ENCODE data around the gene STRN. TPM values are rescaled to one million over a fixed set of nuclear protein-coding genes. Genes with fewer than 3 reads are reported as not detected.

The STRN gene
- total RNA-seq, 2 experiments from 2014 or later = 20.4 to 20.8 TPM

GRCh38 chr2:36878429-36878828, 87.9 kb downstream of the STRN start:
- no peaks in the 10 kb centered on the region for H3K27me3 Mint-ChIP-seq
- DNase-seq = no peak
- H3K27ac Mint-ChIP-seq = no peak overlapping the region
- no peaks in the 10 kb centered on the region for H3K9me3 Mint-ChIP-seq
- no peak for TF ChIP-seq CTCF (IDR thresholded peaks at IDR 0.05)
- H3K4me3 Mint-ChIP-seq = no peak overlapping the region
- no peak for ATAC-seq (ENCODE audit: poor library complexity)
- peaks cover 76% of the 10 kb centered on the region for H3K36me3 Mint-ChIP-seq (ENCODE audit: low read depth)
- Histone ChIP-seq H3K4me3 (ENCODE audit: low read length) (no peak overlapping the region), H3K27me3 (ENCODE audit: control insufficient read depth in 1 of 2, insufficient read depth in 2 of 2, low read length in 2 of 2) (no peaks in the 10 kb centered on the region), H3K36me3 (ENCODE audit: insufficient read depth, low read length) (peaks cover 40% of the 10 kb centered on the region), H3K9me3 (ENCODE audit: control insufficient read depth in 1 of 2, insufficient read depth in 1 of 2, low read length in 2 of 2) (peaks cover 0 to 7% of the 10 kb centered on the region in 2 experiments), H3K4me1 (ENCODE audit: insufficient read depth, low read length) (no peaks in the 10 kb centered on the region), H3K27ac (ENCODE audit: low read depth in 1 of 2, low read length in 2 of 2) (no peak overlapping the region)
- POLR2A ChIA-PET = no interaction called here
- no peaks in the 10 kb centered on the region for H3K4me1 Mint-ChIP-seq (ENCODE audit: low read depth)
- intact Hi-C loops (cut with DNase I, micrococcal nuclease) = loop anchor here in 1 of 2 experiments (10.0 kb wide), 1 partner anchor 106 kb away; no protein-coding TSS in a partner anchor
- CTCF ChIA-PET = no interaction called here

- intact Hi-C loops (cut with DNase I, micrococcal nuclease) = loop anchor here in 1 of 2 experiments (10.0 kb wide), 1 partner anchor 114 kb away; no protein-coding TSS in a partner anchor
- H3K36me3 ChIP-seq (ENCODE audit: insufficient read depth, low read length) = peaks cover 40% of the 10 kb centered on the region
- H3K4me3 Mint-ChIP-seq = no peak overlapping the region
- no peaks in the 10 kb centered on the region for H3K9me3 Mint-ChIP-seq
- TF ChIP-seq CTCF (IDR thresholded peaks at IDR 0.05) = no peak
- no peaks in the 10 kb centered on the region for H3K27me3 ChIP-seq (ENCODE audit: control insufficient read depth in 1 of 2, insufficient read depth in 2 of 2, low read length in 2 of 2)
- no peak overlapping the region for H3K27ac Mint-ChIP-seq
- DNase-seq (no peak), ATAC-seq (ENCODE audit: poor library complexity) (no peak)
- H3K27me3 Mint-ChIP-seq = no peaks in the 10 kb centered on the region
- CTCF ChIA-PET = no interaction called here
- no peak overlapping the region for H3K4me3 ChIP-seq (ENCODE audit: low read length)
- H3K4me1 Mint-ChIP-seq (ENCODE audit: low read depth) = no peaks in the 10 kb centered on the region
- no peaks in the 10 kb centered on the region for H3K4me1 ChIP-seq (ENCODE audit: insufficient read depth, low read length)
- POLR2A ChIA-PET = interaction anchor here (1.0 kb wide), 1 partner anchor 11 kb away, joined by 3 read pairs; no protein-coding TSS in a partner anchor
- H3K9me3 ChIP-seq (ENCODE audit: control insufficient read depth in 1 of 2, insufficient read depth in 1 of 2, low read length in 2 of 2) = peaks cover 0 to 7% of the 10 kb centered on the region in 2 experiments
- H3K36me3 Mint-ChIP-seq (ENCODE audit: low read depth) = peaks cover 81% of the 10 kb centered on the region
- no peak overlapping the region for H3K27ac ChIP-seq (ENCODE audit: low read depth in 1 of 2, low read length in 2 of 2)
Observed at GRCh38 chr2:36871068-36871707, 95.1 kb downstream of the STRN start.

- TF ChIP-seq CTCF (IDR thresholded peaks at IDR 0.05) = no peak
- intact Hi-C loops (cut with DNase I, micrococcal nuclease) = loop anchor here in 1 of 2 experiments (10.0 kb wide), 1 partner anchor 115 kb away; no protein-coding TSS in a partner anchor
- no peaks in the 10 kb centered on the region for H3K27me3 ChIP-seq (ENCODE audit: control insufficient read depth in 1 of 2, insufficient read depth in 2 of 2, low read length in 2 of 2)
- no peak overlapping the region for H3K27ac Mint-ChIP-seq
- DNase-seq (no peak), ATAC-seq (ENCODE audit: poor library complexity) (no peak)
- peaks cover 80% of the 10 kb centered on the region for H3K36me3 Mint-ChIP-seq (ENCODE audit: low read depth)
- ChIA-PET POLR2A (no interaction called here), CTCF (interaction anchor here (1.0 kb wide), 1 partner anchor 84 kb away, joined by 3 read pairs; no protein-coding TSS in a partner anchor)
- H3K4me3 Mint-ChIP-seq = no peak overlapping the region
- H3K27ac ChIP-seq (ENCODE audit: low read depth in 1 of 2, low read length in 2 of 2) = no peak overlapping the region
- no peaks in the 10 kb centered on the region for H3K4me1 Mint-ChIP-seq (ENCODE audit: low read depth)
- H3K36me3 ChIP-seq (ENCODE audit: insufficient read depth, low read length) = peaks cover 41% of the 10 kb centered on the region
- H3K9me3 ChIP-seq (ENCODE audit: control insufficient read depth in 1 of 2, insufficient read depth in 1 of 2, low read length in 2 of 2) = no peaks in the 10 kb centered on the region
- H3K27me3 Mint-ChIP-seq = no peaks in the 10 kb centered on the region
- H3K4me1 ChIP-seq (ENCODE audit: insufficient read depth, low read length) = no peaks in the 10 kb centered on the region
- no peak overlapping the region for H3K4me3 ChIP-seq (ENCODE audit: low read length)
- no peaks in the 10 kb centered on the region for H3K9me3 Mint-ChIP-seq
Observed at GRCh38 chr2:36869606-36870005, 96.7 kb downstream of the STRN start.

Measured in CD4-positive, alpha-beta T cell (primary cell).